IMR-90 (cell line): ENCODE results near the gene CELA2B. TPM values are rescaled to one million over a fixed set of nuclear protein-coding genes. Genes with fewer than 3 reads are reported as not detected.

Source experiments
- ATAC-seq: fragments of 200-7000 bp; cut with Tn5 transposase; 2 replicates; pipeline ENCODE4 v1.9.1; 2020; ENCODE audit warnings: low read depth, mild to moderate bottlenecking, moderate library complexity
- BruUV-seq: library from RNA; stranded (reverse); fragments of 400-500 nt; replicated peaks from 2 replicates; lab custom pipeline; 2021; lab: Mats Ljungman, UMichigan
- CTCF ChIA-PET: fragments of 300-600 bp; formaldehyde crosslinking; extraction: SDS; loops from one replicate; lab custom pipeline; 2021; ENCODE audit warnings: antibody characterized with exemption; lab: Yijun Ruan, JAX
- POLR2A ChIA-PET: fragments of 300-600 bp; sonication (Branson Sonifier 250); formaldehyde crosslinking; loops from one replicate; lab custom pipeline; 2022; ENCODE audit warnings: antibody characterized with exemption; ENCODE audit not compliant: unreplicated experiment; lab: Charles Lee
- DNase-seq: peaks from one replicate; pipeline ENCODE4 v3.0.0; 2013
- H2AFZ ChIP-seq: replicated peaks from 2 replicates; pipeline ENCODE3; 2013; ENCODE audit warnings: low read length, mild to moderate bottlenecking; ENCODE audit not compliant: poor library complexity
- H2AK5ac ChIP-seq: 2 replicates; pipeline ENCODE4 v1.6.1; 2013; ENCODE audit warnings: low read depth, low read length, inconsistent platforms
- H2AK9ac ChIP-seq: replicated peaks from 2 replicates; pipeline ENCODE3; 2013; ENCODE audit warnings: mild to moderate bottlenecking, low read depth, low read length, moderate library complexity; ENCODE audit not compliant: poor library complexity
- H2BK120ac ChIP-seq: 2 replicates; pipeline ENCODE4 v1.6.1; 2013; ENCODE audit warnings: low read depth, low read length, inconsistent platforms
- H2BK15ac ChIP-seq: 3 replicates; pipeline ENCODE4 v1.6.1; 2013; ENCODE audit warnings: low read depth, low read length, inconsistent platforms
- H2BK20ac ChIP-seq: 2 replicates; pipeline ENCODE4 v1.6.1; 2013; ENCODE audit warnings: low read depth, mild to moderate bottlenecking, inconsistent platforms, low read length, moderate library complexity
- H2BK5ac ChIP-seq: 2 replicates; pipeline ENCODE4 v1.6.1; 2013; ENCODE audit warnings: mild to moderate bottlenecking, low read depth, low read length, inconsistent platforms; ENCODE audit not compliant: poor library complexity, severe bottlenecking
- H3K14ac ChIP-seq: replicated peaks from 2 replicates; pipeline ENCODE4 v1.6.1; 2013; ENCODE audit warnings: low read depth, low read length, inconsistent platforms
- H3K18ac ChIP-seq: 2 replicates; pipeline ENCODE4 v1.6.1; 2013; ENCODE audit warnings: low read depth, low read length, control low read depth
- H3K23ac ChIP-seq: 2 replicates; pipeline ENCODE4 v1.6.1; 2013; ENCODE audit warnings: low read depth, low read length, inconsistent platforms
- H3K27ac ChIP-seq: 2 replicates; pipeline ENCODE4 v1.5.1; 2013; ENCODE audit warnings: mild to moderate bottlenecking, control low read depth, low read length; ENCODE audit not compliant: insufficient read depth
- H3K27me3 ChIP-seq: 2 replicates; pipeline ENCODE4 v1.6.1; 2013; ENCODE audit warnings: low read length; ENCODE audit not compliant: control insufficient read depth, insufficient read depth
- H3K36me3 ChIP-seq: 2 replicates; pipeline ENCODE4 v1.6.1; 2013; ENCODE audit warnings: low read length, mixed read lengths; ENCODE audit not compliant: control insufficient read depth, insufficient read depth
- H3K4ac ChIP-seq: 2 replicates; pipeline ENCODE4 v1.6.1; 2013; ENCODE audit warnings: low read depth, low read length, inconsistent platforms
- H3K4me1 ChIP-seq: 2 replicates; pipeline ENCODE4 v1.6.1; 2013; ENCODE audit warnings: low read length, mixed read lengths; ENCODE audit not compliant: control insufficient read depth, insufficient read depth
- H3K4me2 ChIP-seq: 2 replicates; pipeline ENCODE4 v1.6.1; 2013; ENCODE audit warnings: low read depth, mild to moderate bottlenecking, control low read depth, low read length, moderate library complexity
- H3K4me3 ChIP-seq: 2 replicates; pipeline ENCODE4 v1.5.1; 2013; ENCODE audit warnings: low read depth, mild to moderate bottlenecking, control low read depth, low read length, moderate library complexity; ENCODE audit not compliant: insufficient read depth
- H3K56ac ChIP-seq: 2 replicates; pipeline ENCODE4 v1.6.1; 2013; ENCODE audit warnings: low read length, inconsistent platforms; ENCODE audit not compliant: insufficient read depth; ENCODE audit errors: extremely low read depth
- H3K79me1 ChIP-seq, 2 experiments: 2 replicates each; pipeline ENCODE4 v1.6.1; 2013; ENCODE audit warnings: low read length in 2 of 2, inconsistent platforms in 1 of 2, low read depth in 1 of 2
- H3K9ac ChIP-seq: 2 replicates; pipeline ENCODE4 v1.6.1; 2013; ENCODE audit warnings: low read depth, low read length, control low read depth
- H3K9me1 ChIP-seq: 2 replicates; pipeline ENCODE4 v1.6.1; 2013; ENCODE audit warnings: low read length, inconsistent platforms; ENCODE audit not compliant: insufficient read depth
- H3K9me3 ChIP-seq: 2 replicates; pipeline ENCODE4 v1.6.1; 2013; ENCODE audit warnings: low read length; ENCODE audit not compliant: control insufficient read depth, insufficient read depth
- H4K20me1 ChIP-seq: 2 replicates; pipeline ENCODE4 v1.6.1; 2013; ENCODE audit warnings: low read length, inconsistent platforms; ENCODE audit not compliant: insufficient read depth
- H4K5ac ChIP-seq: 2 replicates; pipeline ENCODE4 v1.6.1; 2013; ENCODE audit warnings: mild to moderate bottlenecking, low read depth, low read length, control low read depth
- H4K8ac ChIP-seq, 2 experiments: 2 replicates each; pipeline ENCODE4 v1.6.1; 2013; ENCODE audit warnings: low read depth in 2 of 2, low read length in 2 of 2, control low read depth in 1 of 2, inconsistent platforms in 1 of 2
- H4K91ac ChIP-seq: 2 replicates; pipeline ENCODE4 v1.6.1; 2013; ENCODE audit warnings: low read depth, low read length, inconsistent platforms; ENCODE audit not compliant: insufficient read depth
- BHLHE40 ChIP-seq: fragments of 150-350 bp; IDR thresholded peaks from 2 replicates; pipeline ENCODE4 v1.6.1; 2016; ENCODE audit warnings: mild to moderate bottlenecking, low read depth, low read length
- CEBPB ChIP-seq: IDR thresholded peaks from 2 replicates; pipeline ENCODE4 v1.6.1; 2012; ENCODE audit warnings: low read depth, low read length, improper control_type of control experiment
- CHD1 ChIP-seq: IDR thresholded peaks from 2 replicates; pipeline ENCODE4 v1.6.1; 2012; ENCODE audit warnings: low read depth, low read length, improper control_type of control experiment
- FOS ChIP-seq: fragments of 150-350 bp; IDR thresholded peaks from 2 replicates; pipeline ENCODE4 v1.6.1; 2016; ENCODE audit warnings: low read depth, low read length
- MAFK ChIP-seq: IDR thresholded peaks from 2 replicates; pipeline ENCODE4 v1.6.1; 2012; ENCODE audit warnings: low read depth, low read length, improper control_type of control experiment
- MAZ ChIP-seq: IDR thresholded peaks from 2 replicates; pipeline ENCODE4 v1.6.1; 2012; ENCODE audit warnings: low read depth, mild to moderate bottlenecking, low read length, improper control_type of control experiment, moderate library complexity, borderline replicate concordance
- MXI1 ChIP-seq: IDR thresholded peaks from 2 replicates; pipeline ENCODE4 v1.6.1; 2012; ENCODE audit warnings: low read depth, mild to moderate bottlenecking, low read length, moderate library complexity, borderline replicate concordance
- NFE2L2 ChIP-seq: fragments of 150-350 bp; IDR thresholded peaks from 2 replicates; pipeline ENCODE4 v1.6.1; 2016; ENCODE audit warnings: low read depth, mild to moderate bottlenecking, low read length
- POLR2A ChIP-seq: IDR thresholded peaks from 2 replicates; pipeline ENCODE4 v1.6.1; 2012; ENCODE audit warnings: mild to moderate bottlenecking, low read depth, low read length
- RAD21 ChIP-seq: IDR thresholded peaks from 2 replicates; pipeline ENCODE4 v1.6.1; 2012; ENCODE audit warnings: low read length, improper control_type of control experiment
- RCOR1 ChIP-seq: IDR thresholded peaks from 2 replicates; pipeline ENCODE4 v1.6.1; 2012; ENCODE audit warnings: mild to moderate bottlenecking, low read length, improper control_type of control experiment; ENCODE audit not compliant: insufficient replicate concordance
- RFX5 ChIP-seq: IDR thresholded peaks from 2 replicates; pipeline ENCODE4 v1.8.0; 2012; ENCODE audit warnings: low read depth, mild to moderate bottlenecking, low read length, moderate library complexity
- SMC3 ChIP-seq: fragments of 150-350 bp; IDR thresholded peaks from 2 replicates; pipeline ENCODE4 v1.6.1; 2016; ENCODE audit warnings: low read depth, mild to moderate bottlenecking, antibody characterized with exemption, low read length, moderate library complexity
- WGBS, 2 experiments: methylation state at CpG; one replicate each; pipeline versions ENCODE4 v1.1.5 to v1.1.7; 2013; ENCODE audit warnings: missing lambda C conversion rate in 2 of 2; ENCODE audit not compliant: insufficient read length in 1 of 2; ENCODE audit errors: extremely low coverage in 2 of 2; 5-methylcytosine and 5-hydroxymethylcytosine counted together
- dilution Hi-C: fragments of 300-500 bp; cut with HindIII; formaldehyde crosslinking; loops from one replicate; pipeline ENCODE4 v1.14.3; 2018; ENCODE audit warnings: low sequenced_read_pairs; ENCODE audit not compliant: unreplicated experiment
- in situ Hi-C: fragments of 300-500 bp; cut with MboI; formaldehyde crosslinking; loops from 3 replicates; pipeline ENCODE4 v1.14.3; 2019; ENCODE audit warnings: low sequenced_read_pairs, inconsistent platforms, mixed read lengths
- intact Hi-C: fragments of 100-400 bp; cut with micrococcal nuclease; formaldehyde crosslinking; loops from 2 replicates; pipeline ENCODE4 v1.10.0; 2022
- polyA plus RNA-seq, 3 experiments: library from polyadenylated mRNA; depleted of rRNA; stranded (reverse); fragments of >200 nt; gene quantifications; 2 replicates each; pipeline ENCODE4 v1.2.3, GENCODE V29; 2012; ENCODE audit warnings: low replicate concordance in 1 of 3
- total RNA-seq: library from RNA; depleted of rRNA; stranded (reverse); fragments of >200 nt; gene quantifications from 2 replicates; pipeline ENCODE4 v1.2.3, GENCODE V29; 2012
- TF ChIP-seq, protein P1 (sequence below): conservative IDR thresholded peaks from 2 replicates; pipeline ENCODE4 v1.5.1; 2012; ENCODE audit warnings: mild to moderate bottlenecking, low read depth, low read length, improper control_type of control experiment
- TF ChIP-seq, protein P2 (sequence below): fragments of 150-350 bp; IDR thresholded peaks from 2 replicates; pipeline ENCODE4 v1.6.1; 2016; ENCODE audit warnings: low read depth, mild to moderate bottlenecking, low read length, moderate library complexity, borderline replicate concordance
- TF ChIP-seq, protein P3 (sequence below): fragments of 150-350 bp; IDR thresholded peaks from 2 replicates; pipeline ENCODE4 v1.6.1; 2017; ENCODE audit warnings: mild to moderate bottlenecking, antibody characterized with exemption, low read length, low read depth

CELA2B gene
- total and polyA plus RNA-seq, 2 of the 4 experiments (the other 2 are of a cell fraction), result not detected

DNA sequence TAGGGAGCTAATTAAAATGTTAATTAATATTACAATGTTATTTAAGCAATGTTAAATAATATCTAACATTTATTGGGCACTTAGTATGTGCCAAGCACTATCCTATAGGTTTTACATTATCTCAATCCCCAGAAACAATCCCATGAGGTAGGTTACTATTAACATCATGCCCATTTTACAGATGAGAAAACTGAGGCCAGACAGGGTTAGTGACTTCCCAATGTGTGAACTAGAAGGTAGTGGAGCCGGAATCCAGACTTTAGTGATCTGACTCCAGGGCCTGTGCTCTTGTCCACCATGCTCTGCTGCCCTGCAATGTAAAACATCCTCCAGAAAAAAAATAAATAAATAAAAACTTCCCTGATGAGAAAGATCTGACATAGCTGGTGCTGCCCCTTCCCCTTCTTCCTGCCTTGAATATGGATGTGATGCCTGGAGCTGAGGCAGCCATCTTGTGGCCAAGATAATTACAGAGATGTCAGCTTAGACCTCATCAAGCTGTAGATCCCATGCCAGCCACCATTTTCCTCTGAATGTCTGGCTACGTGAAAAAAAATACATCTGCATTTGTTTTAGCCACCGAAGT lies 26.9 kb upstream of the CELA2B start:
- no peak overlapping the region for H2AFZ ChIP-seq
- no peak overlapping the region for H2BK120ac ChIP-seq
- no CpG with 5 or more reads among the region's 3 CpGs for WGBS, 2 experiments
- no peak overlapping the region for H3K9ac ChIP-seq
- no peak overlapping the region for H3K4ac ChIP-seq
- TF ChIP-seq RCOR1 (no peak), SMC3 (no peak), RFX5 (no peak), FOS (no peak), MAZ (no peak), POLR2A (no peak), MXI1 (no peak), CHD1 (no peak), MAFK (no peak), CEBPB (no peak), BHLHE40 (no peak), NFE2L2 (no peak), RAD21 (no peak)
- TF ChIP-seq, protein P1, sequence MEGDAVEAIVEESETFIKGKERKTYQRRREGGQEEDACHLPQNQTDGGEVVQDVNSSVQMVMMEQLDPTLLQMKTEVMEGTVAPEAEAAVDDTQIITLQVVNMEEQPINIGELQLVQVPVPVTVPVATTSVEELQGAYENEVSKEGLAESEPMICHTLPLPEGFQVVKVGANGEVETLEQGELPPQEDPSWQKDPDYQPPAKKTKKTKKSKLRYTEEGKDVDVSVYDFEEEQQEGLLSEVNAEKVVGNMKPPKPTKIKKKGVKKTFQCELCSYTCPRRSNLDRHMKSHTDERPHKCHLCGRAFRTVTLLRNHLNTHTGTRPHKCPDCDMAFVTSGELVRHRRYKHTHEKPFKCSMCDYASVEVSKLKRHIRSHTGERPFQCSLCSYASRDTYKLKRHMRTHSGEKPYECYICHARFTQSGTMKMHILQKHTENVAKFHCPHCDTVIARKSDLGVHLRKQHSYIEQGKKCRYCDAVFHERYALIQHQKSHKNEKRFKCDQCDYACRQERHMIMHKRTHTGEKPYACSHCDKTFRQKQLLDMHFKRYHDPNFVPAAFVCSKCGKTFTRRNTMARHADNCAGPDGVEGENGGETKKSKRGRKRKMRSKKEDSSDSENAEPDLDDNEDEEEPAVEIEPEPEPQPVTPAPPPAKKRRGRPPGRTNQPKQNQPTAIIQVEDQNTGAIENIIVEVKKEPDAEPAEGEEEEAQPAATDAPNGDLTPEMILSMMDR, result no peak
- TF ChIP-seq, protein P2, sequence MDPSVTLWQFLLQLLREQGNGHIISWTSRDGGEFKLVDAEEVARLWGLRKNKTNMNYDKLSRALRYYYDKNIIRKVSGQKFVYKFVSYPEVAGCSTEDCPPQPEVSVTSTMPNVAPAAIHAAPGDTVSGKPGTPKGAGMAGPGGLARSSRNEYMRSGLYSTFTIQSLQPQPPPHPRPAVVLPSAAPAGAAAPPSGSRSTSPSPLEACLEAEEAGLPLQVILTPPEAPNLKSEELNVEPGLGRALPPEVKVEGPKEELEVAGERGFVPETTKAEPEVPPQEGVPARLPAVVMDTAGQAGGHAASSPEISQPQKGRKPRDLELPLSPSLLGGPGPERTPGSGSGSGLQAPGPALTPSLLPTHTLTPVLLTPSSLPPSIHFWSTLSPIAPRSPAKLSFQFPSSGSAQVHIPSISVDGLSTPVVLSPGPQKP, result no peak
- TF ChIP-seq, protein P3, sequence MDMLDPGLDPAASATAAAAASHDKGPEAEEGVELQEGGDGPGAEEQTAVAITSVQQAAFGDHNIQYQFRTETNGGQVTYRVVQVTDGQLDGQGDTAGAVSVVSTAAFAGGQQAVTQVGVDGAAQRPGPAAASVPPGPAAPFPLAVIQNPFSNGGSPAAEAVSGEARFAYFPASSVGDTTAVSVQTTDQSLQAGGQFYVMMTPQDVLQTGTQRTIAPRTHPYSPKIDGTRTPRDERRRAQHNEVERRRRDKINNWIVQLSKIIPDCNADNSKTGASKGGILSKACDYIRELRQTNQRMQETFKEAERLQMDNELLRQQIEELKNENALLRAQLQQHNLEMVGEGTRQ, result no peak
- ChIA-PET POLR2A (no interaction called here), CTCF (no interaction called here)
- no peak overlapping the region for H3K14ac ChIP-seq
- in situ Hi-C loops (no loop called here), dilution Hi-C loops (no loop called here), intact Hi-C loops (no loop called here)
- no peak overlapping the region for H3K18ac ChIP-seq
- no peaks in the 10 kb centered on the region for H3K79me1 ChIP-seq
- H3K36me3 ChIP-seq, result no peaks in the 10 kb centered on the region
- H3K9me1 ChIP-seq, result no peaks in the 10 kb centered on the region
- peaks cover 4% of the 10 kb centered on the region for H3K9me3 ChIP-seq
- no peak for DNase-seq
- no peak overlapping the region for H3K4me3 ChIP-seq
- BruUV-seq, result no TSS peak
- H2BK15ac ChIP-seq, result no peak overlapping the region
- no peak overlapping the region for H2BK20ac ChIP-seq
- no peak overlapping the region for H2AK9ac ChIP-seq
- H3K4me2 ChIP-seq, result no peak overlapping the region
- no peak overlapping the region for H3K23ac ChIP-seq
- no peak overlapping the region for H2AK5ac ChIP-seq
- H3K27ac ChIP-seq, result no peak overlapping the region
- H3K27me3 ChIP-seq, result peaks cover 20% of the 10 kb centered on the region; the same call in 1 of the 2 replicates
- H4K91ac ChIP-seq, result no peak overlapping the region
- no peak overlapping the region for H2BK5ac ChIP-seq
- 0 out of 2 replicates have a peak, but pooled peaks cover 3% of the 10 kb centered on the region for H3K4me1 ChIP-seq
- no peak overlapping the region for H4K5ac ChIP-seq
- ATAC-seq, result no peak
- no peak overlapping the region for H4K8ac ChIP-seq
- no peak overlapping the region for H3K56ac ChIP-seq
- no peaks in the 10 kb centered on the region for H4K20me1 ChIP-seq
